Sigmoid colon (tissue), 7 donors: ENCODE data around the gene CTR9. TPM values are rescaled to one million over a fixed set of nuclear protein-coding genes. Genes with fewer than 3 reads are reported as not detected.

Source experiments
- DNase-seq: peaks from one replicate; pipeline ENCODE4 v3.0.0-alpha.2; 2019
- H3K27ac ChIP-seq, 4 donors: fragments of 200-600 bp; sonication (generic); one replicate each; pipeline ENCODE4 v1.5.1; 2016 to 2019; ENCODE audit warnings: mild to moderate bottlenecking in 1 of 4
- H3K27me3 ChIP-seq, 3 donors: fragments of 200-600 bp; sonication (generic); one replicate each; pipeline ENCODE4 v1.5.1; 2019; ENCODE audit warnings: mild to moderate bottlenecking in 1 of 3
- H3K36me3 ChIP-seq, 4 donors: fragments of 200-600 bp; sonication (generic); one replicate each; pipeline ENCODE4 v1.5.1; 2016 to 2019
- H3K4me1 ChIP-seq, 4 donors: fragments of 200-600 bp; sonication (generic); one replicate each; pipeline ENCODE4 v1.5.1; 2017 to 2019
- H3K4me3 ChIP-seq, 4 donors: fragments of 200-600 bp; sonication (generic); one replicate each; pipeline ENCODE4 v1.5.1; 2017 to 2019; ENCODE audit warnings: mild to moderate bottlenecking in 2 of 4, moderate library complexity in 1 of 4
- H3K9me3 ChIP-seq, 4 donors: fragments of 200-600 bp in 3 of 4; sonication (generic) in 3 of 4; one replicate each; pipeline versions ENCODE4 v1.5.1 to v1.6.1; 2013 to 2019
- CTCF ChIP-seq, 4 experiments: fragments of 450-650 bp in 3 of 4; fragments of 200-600 bp in 1 of 4; IDR thresholded peaks; one replicate each; pipeline ENCODE4 v1.5.1; 2016 to 2019; ENCODE audit warnings: antibody characterized with exemption in 4 of 4, mild to moderate bottlenecking in 3 of 4, moderate library complexity in 2 of 4
- EP300 ChIP-seq, 4 donors: sonication (generic); formaldehyde crosslinking; IDR thresholded peaks; one replicate each; pipeline ENCODE4 v1.6.1; 2017; ENCODE audit warnings: antibody characterized with exemption in 4 of 4
- POLR2A ChIP-seq, 2 donors: fragments of 450-650 bp; IDR thresholded peaks; one replicate each; pipeline ENCODE4 v1.6.1; 2016; ENCODE audit warnings: antibody characterized with exemption in 2 of 2, mild to moderate bottlenecking in 2 of 2, moderate library complexity in 2 of 2
- POLR2AphosphoS5 ChIP-seq, 4 donors: sonication (generic); formaldehyde crosslinking; IDR thresholded peaks; one replicate each; pipeline ENCODE4 v1.6.1; 2017; ENCODE audit warnings: antibody characterized with exemption in 4 of 4
- WGBS, 2 donors: extraction: QIAGEN DNeasy Blood & Tissue Kit; methylation state at CpG; one replicate each; pipeline ENCODE4 v1.1.7; 2013; 5-methylcytosine and 5-hydroxymethylcytosine counted together
- intact Hi-C: fragments of 100-400 bp; cut with DNase I; formaldehyde crosslinking; loops from one replicate; pipeline ENCODE4 v1.15.1; 2023
- polyA plus RNA-seq, 3 donors: library from polyadenylated mRNA; stranded (reverse); fragments of 200-250 nt; gene quantifications; one replicate each; pipeline ENCODE4 v1.2.3, GENCODE V29; 2013
- total RNA-seq, 4 donors: library from RNA; depleted of rRNA; stranded (reverse); fragments of >200 nt; gene quantifications; one replicate each; pipeline ENCODE4 v1.1.0, GENCODE V29; 2016
- donor health status: healthy with polysubstance abuse.
- donor health status: Bipolar disorder and iron deficiency.
- donor health status: healthy.

Gene CTR9
- total and polyA plus RNA-seq, 7 donors = 11.6 to 18.4 (median 15.6) TPM

DNA sequence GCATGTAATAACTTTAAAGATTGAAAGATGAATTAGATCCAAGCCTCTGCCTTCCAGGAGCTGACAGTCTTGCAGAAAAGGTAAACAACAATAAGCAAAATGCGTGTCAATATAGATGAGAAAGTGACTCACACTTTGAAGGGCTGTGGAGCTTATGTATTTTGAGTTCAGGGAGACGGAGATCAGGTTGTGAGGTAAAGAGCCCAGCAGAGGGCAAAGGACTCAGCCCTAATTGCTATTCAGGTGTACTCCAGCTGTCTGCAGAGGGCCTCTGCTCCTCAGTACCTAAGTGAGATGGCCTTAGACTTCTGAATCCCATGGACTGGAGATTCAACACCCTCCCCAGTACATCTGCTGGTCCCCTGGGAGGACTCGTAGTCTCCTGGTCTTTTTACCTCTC is 22.9 kb upstream of the CTR9 start:
- Histone ChIP-seq H3K4me3 (no peak overlapping the region), H3K27ac (peak overlapping the region in 2 of 4 donors; percentile 4 to 26), H3K36me3 (no peaks in the 10 kb centered on the region), H3K4me1 (peaks cover 0 to 19% (median 15%) of the 10 kb centered on the region in 4 donors), H3K9me3 (no peaks in the 10 kb centered on the region), H3K27me3 (no peaks in the 10 kb centered on the region)
- WGBS, 2 donors = 49 to 75% methylated on average over 3 of the region's 3 CpGs
- DNase-seq = no peak
- intact Hi-C loops = no loop called here
- TF ChIP-seq POLR2AphosphoS5 (IDR thresholded peaks at IDR 0.05) = no peak
- no peak for TF ChIP-seq EP300 (IDR thresholded peaks at IDR 0.05)
- TF ChIP-seq CTCF (IDR thresholded peaks at IDR 0.05) = no peak
- TF ChIP-seq POLR2A (IDR thresholded peaks at IDR 0.05) = no peak

DNA sequence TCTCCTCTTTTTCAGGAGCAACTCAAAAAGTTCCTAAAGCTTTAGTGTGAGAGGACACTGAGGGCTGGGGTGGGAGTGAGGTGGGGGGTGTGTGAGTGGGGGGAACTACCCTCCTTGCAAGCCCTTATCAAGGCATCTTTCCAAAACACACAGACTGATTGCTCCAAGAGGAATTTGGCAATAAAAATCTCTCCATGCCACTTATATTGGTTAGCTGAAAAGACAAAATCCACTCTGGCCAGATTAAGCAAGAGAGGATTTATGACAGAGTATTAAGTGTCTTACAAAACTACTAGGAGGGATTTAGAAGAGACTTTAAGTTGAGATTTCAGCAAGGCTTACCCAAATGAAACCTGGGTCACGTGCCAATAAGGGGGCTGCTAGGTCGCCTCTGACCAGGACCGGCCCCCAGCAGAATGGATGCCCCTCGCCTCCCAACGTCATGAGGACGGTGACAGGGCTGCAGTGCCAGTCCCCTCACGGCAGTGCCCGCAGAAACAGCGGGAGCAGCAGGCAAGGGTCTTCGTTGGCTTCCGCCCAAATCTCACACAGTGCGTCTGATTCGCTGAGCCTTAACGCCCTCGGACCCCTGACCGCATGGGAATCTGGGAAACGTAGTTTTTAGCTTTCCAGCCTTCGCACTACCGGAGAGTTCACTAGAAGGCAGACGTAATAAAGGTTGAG is 22.1 kb upstream of the CTR9 start:
- 56 to 64% methylated on average over 20 of the region's 20 CpGs for WGBS, 2 donors
- H3K9me3 ChIP-seq = no peaks in the 10 kb centered on the region
- H3K27me3 ChIP-seq = no peaks in the 10 kb centered on the region
- no peaks in the 10 kb centered on the region for H3K36me3 ChIP-seq
- no peak overlapping the region for H3K4me3 ChIP-seq
- intact Hi-C loops = no loop called here
- no peak for DNase-seq
- TF ChIP-seq CTCF (IDR thresholded peaks at IDR 0.05) (no peak), EP300 (IDR thresholded peaks at IDR 0.05) (no peak), POLR2A (IDR thresholded peaks at IDR 0.05) (no peak), POLR2AphosphoS5 (IDR thresholded peaks at IDR 0.05) (no peak)
- peaks cover 0 to 19% (median 15%) of the 10 kb centered on the region in 4 donors for H3K4me1 ChIP-seq
- H3K27ac ChIP-seq = peak overlapping the region in 1 of 4 donors; percentile 4

DNA sequence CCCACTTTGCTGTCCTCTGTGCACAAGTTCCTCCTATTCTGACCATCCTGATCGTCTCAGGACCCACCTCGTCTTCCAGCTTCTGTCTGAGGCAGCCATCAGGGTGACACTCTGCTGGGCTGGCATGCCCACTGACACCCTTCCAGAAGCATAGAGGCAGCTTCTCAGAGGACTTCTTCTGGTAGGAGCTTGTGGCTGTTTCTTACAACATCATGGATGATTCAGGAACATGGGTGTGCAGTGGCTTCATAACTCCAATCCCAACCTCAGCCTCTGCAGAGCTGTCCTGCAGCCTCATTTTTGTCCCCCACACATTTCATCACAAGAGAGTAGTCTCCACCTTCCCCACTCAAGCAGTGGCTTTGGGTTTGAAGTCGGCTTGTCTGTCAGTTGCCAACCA is 20.9 kb upstream of the CTR9 start:
- Histone ChIP-seq H3K27ac (no peak overlapping the region), H3K36me3 (no peaks in the 10 kb centered on the region), H3K27me3 (no peaks in the 10 kb centered on the region), H3K4me1 (peaks cover 0 to 23% (median 16%) of the 10 kb centered on the region in 4 donors), H3K9me3 (no peaks in the 10 kb centered on the region), H3K4me3 (no peak overlapping the region)
- DNase-seq = no peak
- 85 to 93% methylated on average over 3 of the region's 3 CpGs for WGBS, 2 donors
- TF ChIP-seq EP300 (IDR thresholded peaks at IDR 0.05) (no peak), POLR2AphosphoS5 (IDR thresholded peaks at IDR 0.05) (no peak), POLR2A (IDR thresholded peaks at IDR 0.05) (no peak), CTCF (IDR thresholded peaks at IDR 0.05) (no peak)
- intact Hi-C loops = no loop called here

GRCh38 chr11:10731064-10731680 is 19.9 kb upstream of the CTR9 start:
- Histone ChIP-seq H3K9me3 (no peaks in the 10 kb centered on the region), H3K36me3 (no peaks in the 10 kb centered on the region), H3K27ac (no peak overlapping the region), H3K27me3 (no peaks in the 10 kb centered on the region), H3K4me3 (no peak overlapping the region), H3K4me1 (peaks cover 0 to 31% (median 24%) of the 10 kb centered on the region in 4 donors)
- 83 to 87% methylated on average over 3 of the region's 3 CpGs for WGBS, 2 donors
- intact Hi-C loops = no loop called here
- no peak for DNase-seq
- TF ChIP-seq POLR2A (IDR thresholded peaks at IDR 0.05) (no peak), POLR2AphosphoS5 (IDR thresholded peaks at IDR 0.05) (no peak), CTCF (IDR thresholded peaks at IDR 0.05) (no peak), EP300 (IDR thresholded peaks at IDR 0.05) (no peak)
